Measurements from ENCODE around the gene SLC17A1.

DNA sequence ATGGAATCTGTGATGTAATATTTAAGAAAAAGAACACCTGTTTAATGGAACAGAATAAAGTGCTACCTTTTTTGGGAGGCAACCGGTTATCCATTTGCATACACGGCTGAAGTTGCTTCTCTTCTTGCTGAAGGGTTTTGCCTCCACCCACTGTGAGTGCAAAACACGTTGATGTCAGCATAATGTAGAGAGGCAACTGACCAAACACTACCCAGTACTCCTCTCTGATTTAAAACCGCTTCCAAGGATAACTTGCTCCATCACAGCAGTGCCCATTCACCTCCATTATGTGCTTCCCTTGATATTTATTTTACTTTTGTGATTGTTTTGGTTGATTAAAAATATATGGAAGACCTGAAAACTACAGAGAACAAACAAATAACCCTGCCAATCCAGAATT is 1.4 kb downstream of the SLC17A1 start:
- no peak for TF ChIP-seq EP300 (IDR thresholded peaks at IDR 0.05)
- TF ChIP-seq, protein P1, sequence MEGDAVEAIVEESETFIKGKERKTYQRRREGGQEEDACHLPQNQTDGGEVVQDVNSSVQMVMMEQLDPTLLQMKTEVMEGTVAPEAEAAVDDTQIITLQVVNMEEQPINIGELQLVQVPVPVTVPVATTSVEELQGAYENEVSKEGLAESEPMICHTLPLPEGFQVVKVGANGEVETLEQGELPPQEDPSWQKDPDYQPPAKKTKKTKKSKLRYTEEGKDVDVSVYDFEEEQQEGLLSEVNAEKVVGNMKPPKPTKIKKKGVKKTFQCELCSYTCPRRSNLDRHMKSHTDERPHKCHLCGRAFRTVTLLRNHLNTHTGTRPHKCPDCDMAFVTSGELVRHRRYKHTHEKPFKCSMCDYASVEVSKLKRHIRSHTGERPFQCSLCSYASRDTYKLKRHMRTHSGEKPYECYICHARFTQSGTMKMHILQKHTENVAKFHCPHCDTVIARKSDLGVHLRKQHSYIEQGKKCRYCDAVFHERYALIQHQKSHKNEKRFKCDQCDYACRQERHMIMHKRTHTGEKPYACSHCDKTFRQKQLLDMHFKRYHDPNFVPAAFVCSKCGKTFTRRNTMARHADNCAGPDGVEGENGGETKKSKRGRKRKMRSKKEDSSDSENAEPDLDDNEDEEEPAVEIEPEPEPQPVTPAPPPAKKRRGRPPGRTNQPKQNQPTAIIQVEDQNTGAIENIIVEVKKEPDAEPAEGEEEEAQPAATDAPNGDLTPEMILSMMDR (IDR thresholded peaks at IDR 0.05) = no peak
- no peak for TF ChIP-seq POLR2A (IDR thresholded peaks at IDR 0.05; ENCODE audit: low read depth)

Data from esophagus muscularis mucosa (tissue), 4 donors.